NCI-H510A (cell line): ENCODE measurements around the gene BCAM.
"Not testable (repeated sequence)": the region's sequence is repeated elsewhere in the genome, so short reads cannot be mapped to it uniquely, and the experiment has no call there.

ENCODE experiments used
- DNase-seq: peaks from one replicate; lab custom pipeline; 2025; lab: John Stamatoyannopoulos, UW

Gene BCAM

GRCh38 chr19:44808463-44809371 lies at the start of gene BCAM:
Gene BCAM (plus strand): TSS chr19:44809103. CDS start chr19:44809125, 22 bp downstream.
- peak; percentile 49 for DNase-seq

GRCh38 chr19:44762038-44762437 lies 46.9 kb upstream of the BCAM start:
- no peak for DNase-seq

GRCh38 chr19:44765033-44765948 lies 43.6 kb upstream of the BCAM start:
- no peak for DNase-seq

- DNase-seq, result no peak
Observed at GRCh38 chr19:44765949-44766335, 43.0 kb upstream of the BCAM start.

- no peak for DNase-seq
Observed at GRCh38 chr19:44767295-44768180, 41.4 kb upstream of the BCAM start.

- peak; percentile 85 for DNase-seq
Observed at GRCh38 chr19:44770550-44771257, 38.2 kb upstream of the BCAM start.

- DNase-seq, result not testable (repeated sequence)
Observed at GRCh38 chr19:44772144-44772543, 36.8 kb upstream of the BCAM start.

GRCh38 chr19:44772959-44773358 lies 35.9 kb upstream of the BCAM start:
- DNase-seq, result no peak

- DNase-seq, result no peak
Observed at GRCh38 chr19:44775676-44776240, 33.1 kb upstream of the BCAM start.

- DNase-seq, result no peak
Observed at GRCh38 chr19:44776402-44777096, 32.4 kb upstream of the BCAM start.

- DNase-seq, result peak; percentile 27
Observed at GRCh38 chr19:44777715-44778347, 31.1 kb upstream of the BCAM start, which contains the start of gene CBLC. Gene CBLC (plus strand): TSS chr19:44777890. CDS start chr19:44777932, 42 bp downstream.

- no peak for DNase-seq
Observed at GRCh38 chr19:44779150-44779549, 29.8 kb upstream of the BCAM start.

GRCh38 chr19:44781694-44782093 lies 27.2 kb upstream of the BCAM start:
- DNase-seq, result not testable (repeated sequence)

- no peak for DNase-seq
Observed at GRCh38 chr19:44782729-44783128, 26.2 kb upstream of the BCAM start.

- DNase-seq, result no peak
Observed at GRCh38 chr19:44783545-44783944, 25.4 kb upstream of the BCAM start.

GRCh38 chr19:44785271-44785670 lies 23.6 kb upstream of the BCAM start:
- DNase-seq, result no peak

GRCh38 chr19:44785993-44786392 lies 22.9 kb upstream of the BCAM start:
- no peak for DNase-seq

- no peak for DNase-seq
Observed at GRCh38 chr19:44788971-44789370, 19.9 kb upstream of the BCAM start.

GRCh38 chr19:44789943-44790483 lies 18.9 kb upstream of the BCAM start:
- no peak for DNase-seq
